GM23248 (cell line): ENCODE results near the gene FMN2.

ENCODE experiments used
- EZH2 ChIP-seq: fragments of 200-600 bp; sonication (generic); IDR thresholded peaks from 2 replicates; pipeline ENCODE4 v1.6.1; 2018; ENCODE audit warnings: antibody characterized with exemption, mild to moderate bottlenecking; ENCODE audit not compliant: insufficient read depth, poor library complexity, severe bottlenecking
- EZH2phosphoT487 ChIP-seq: fragments of 200-600 bp; sonication (generic); IDR thresholded peaks from 2 replicates; pipeline ENCODE4 v1.6.1; 2018; ENCODE audit warnings: antibody characterized with exemption, moderate library complexity, mild to moderate bottlenecking, low read depth; ENCODE audit not compliant: insufficient read depth

- TF ChIP-seq EZH2, result no peak
- TF ChIP-seq EZH2phosphoT487, result no peak
These were observed 250.6 kb downstream of the FMN2 start for GRCh38 chr1:240342251-240342625.
